K562 (cell line): ENCODE data around the gene PDIA5. TPM values are rescaled to one million over a fixed set of nuclear protein-coding genes. Genes with fewer than 3 reads are reported as not detected.

Source experiments
- ATAC-seq: fragments of 200-7000 bp; cut with Tn5 transposase; 3 replicates; pipeline ENCODE4 v1.9.1; 2020; ENCODE audit warnings: moderate library complexity
- BruUV-seq: library from RNA; stranded (reverse); fragments of 400-500 nt; replicated peaks from 2 replicates; lab custom pipeline; 2021; lab: Mats Ljungman, UMichigan
- CTCF ChIA-PET: fragments of 300-600 bp; formaldehyde crosslinking; extraction: SDS; loops from one replicate; lab custom pipeline; 2021; ENCODE audit warnings: low intra/inter-chr PET ratio; lab: Yijun Ruan, JAX
- POLR2A ChIA-PET: fragments of 300-600, 350-650 bp; sonication (Branson Sonifier 250); formaldehyde crosslinking; extraction: SDS; loops from one replicate; lab custom pipeline; 2021; ENCODE audit warnings: antibody characterized with exemption, inconsistent platforms; lab: Yijun Ruan, JAX
- DNase-seq, 4 experiments: peaks; one replicate each; pipeline versions ENCODE4 v3.0.0 to v3.0.0-alpha.2; 2011 to 2018; ENCODE audit warnings: low spot score in 3 of 4, mixed read lengths in 3 of 4; ENCODE audit errors: extremely low read depth in 1 of 4
- FAIRE-seq: peaks from 2 replicates; lab custom pipeline; 2011; peaks lifted over from hg19 to GRCh38; lab: Jason Lieb, UNC
- H2AFZ ChIP-seq: 2 replicates; pipeline ENCODE4 v1.6.0; 2011; ENCODE audit warnings: low read depth, low read length, control low read depth, inconsistent platforms
- H3K27ac ChIP-seq: fragments of 200-600 bp; 3 replicates; pipeline ENCODE4 v1.8.0; 2011; ENCODE audit warnings: low read depth, mild to moderate bottlenecking, control low read depth, inconsistent platforms, low read length, moderate library complexity, mixed read lengths; ENCODE audit errors: extremely low read depth
- H3K27me3 ChIP-seq, 2 experiments: fragments of 300-600 bp in 1 of 2; 2 replicates in 1 of 2; 3 replicates in 1 of 2; pipeline versions ENCODE4 v1.6.0 to v1.8.0; 2011; ENCODE audit warnings: inconsistent platforms in 2 of 2, low read length in 2 of 2, mild to moderate bottlenecking in 1 of 2, mixed read lengths in 1 of 2, moderate library complexity in 1 of 2; ENCODE audit not compliant: control insufficient read depth in 2 of 2, insufficient read depth in 2 of 2
- H3K36me3 ChIP-seq: fragments of 300-600 bp; 3 replicates; pipeline ENCODE4 v1.8.0; 2011; ENCODE audit warnings: mild to moderate bottlenecking, low read length, inconsistent platforms; ENCODE audit not compliant: control insufficient read depth, insufficient read depth
- H3K4me1 ChIP-seq, 2 experiments: fragments of 200-600 bp in 1 of 2; replicated peaks in 1 of 2; 2 replicates in 1 of 2; 3 replicates in 1 of 2; pipeline versions ENCODE4 v1.5.1 to v1.8.0; 2011; ENCODE audit warnings: inconsistent platforms in 2 of 2, low read length in 2 of 2, mild to moderate bottlenecking in 1 of 2, mixed read lengths in 1 of 2, moderate library complexity in 1 of 2; ENCODE audit not compliant: control insufficient read depth in 2 of 2, insufficient read depth in 2 of 2
- H3K4me2 ChIP-seq: 2 replicates; pipeline ENCODE4 v1.6.1; 2011; ENCODE audit warnings: low read length, control low read depth, inconsistent platforms, mixed read lengths; ENCODE audit not compliant: insufficient read depth
- H3K4me3 ChIP-seq: fragments of 200-600 bp; sonication (generic), shearing (Covaris generic); 2 replicates; pipeline ENCODE4 v1.5.1; 2016; ENCODE audit warnings: control low read depth, inconsistent platforms
- H3K79me2 ChIP-seq: fragments of 200-600 bp; 3 replicates; pipeline ENCODE4 v1.8.0; 2011; ENCODE audit warnings: low read length, inconsistent platforms; ENCODE audit not compliant: control insufficient read depth, insufficient read depth
- H3K9ac ChIP-seq, 2 experiments: 2 replicates each; pipeline versions ENCODE4 v1.6.0 to v1.6.1; 2011; ENCODE audit warnings: low read depth in 2 of 2, low read length in 2 of 2, control low read depth in 1 of 2, inconsistent platforms in 1 of 2, mild to moderate bottlenecking in 1 of 2, mixed read lengths in 1 of 2; ENCODE audit not compliant: insufficient read depth in 1 of 2
- H3K9me1 ChIP-seq: one replicate; pipeline ENCODE4 v1.6.0; 2011; ENCODE audit warnings: inconsistent platforms, mild to moderate bottlenecking, low read length, moderate library complexity; ENCODE audit not compliant: control insufficient read depth, insufficient read depth
- H3K9me3 ChIP-seq: replicated peaks from 2 replicates; pipeline ENCODE4 v1.5.1; 2011; ENCODE audit warnings: low read depth, low read length, inconsistent platforms; ENCODE audit not compliant: control insufficient read depth, insufficient read depth
- H4K20me1 ChIP-seq: replicated peaks from 2 replicates; pipeline ENCODE4 v1.6.1; 2011; ENCODE audit warnings: low read length, inconsistent platforms, mixed read lengths; ENCODE audit not compliant: control insufficient read depth, insufficient read depth
- MEIS2 ChIP-seq: fragments of 450-650 bp; IDR thresholded peaks from 2 replicates; pipeline ENCODE4 v1.6.1; 2014; ENCODE audit warnings: mild to moderate bottlenecking; ENCODE audit not compliant: partially characterized antibody
- MIER1 ChIP-seq: fragments of 450-650 bp; IDR thresholded peaks from 2 replicates; pipeline ENCODE4 v1.6.1; 2016; ENCODE audit warnings: antibody characterized with exemption, mild to moderate bottlenecking, low read depth
- NCOA2 ChIP-seq, 2 experiments: fragments of 450-650 bp; IDR thresholded peaks; 2 replicates each; pipeline ENCODE4 v1.6.1; 2018; ENCODE audit warnings: mild to moderate bottlenecking in 2 of 2, moderate library complexity in 1 of 2; ENCODE audit not compliant: partially characterized antibody in 2 of 2
- TFAP4 ChIP-seq: sonication (generic); formaldehyde crosslinking; IDR thresholded peaks from 2 replicates; pipeline ENCODE4 v1.8.0; 2022; ENCODE audit warnings: missing genetic modification reagents, mild to moderate bottlenecking, moderate library complexity, borderline replicate concordance
- ZFP91 ChIP-seq: sonication (generic); formaldehyde crosslinking; IDR thresholded peaks from 2 replicates; pipeline ENCODE4 v1.8.0; 2022; ENCODE audit warnings: mild to moderate bottlenecking, missing genetic modification reagents
- WGBS: fragments of 100-300 bp; shearing (Covaris generic); methylation state at CpG from one replicate; pipeline ENCODE4 v1.1.6; 2016; ENCODE audit warnings: low coverage, mixed read lengths; ENCODE audit not compliant: insufficient coverage; ENCODE audit errors: missing lambda C conversion rate; 5-methylcytosine and 5-hydroxymethylcytosine counted together
- in situ Hi-C: fragments of 300-500 bp; cut with MboI; formaldehyde crosslinking; loops from 4 replicates; pipeline ENCODE4 v1.15.0; 2018; ENCODE audit warnings: inconsistent platforms, mixed read lengths
- intact Hi-C: fragments of 100-400 bp; cut with micrococcal nuclease; formaldehyde crosslinking; loops from 2 replicates; pipeline ENCODE4 v1.14.2; 2022
- polyA plus RNA-seq, 8 experiments: library from polyadenylated mRNA; depleted of rRNA in 4 of 8; stranded (reverse) in 5 of 8; unstranded in 3 of 8; fragments of >200 nt; fragmentation: Nextera tagmentation in 2 of 8; fragmentation: Illumina TruSeq in 1 of 8; extraction: Ambion mirVana in 2 of 8; extraction: Trizol in 1 of 8; gene quantifications; 2 replicates each; pipeline versions ENCODE4 v1.2.1 to v1.2.3, GENCODE V29; 2011 to 2014; ENCODE audit warnings: inconsistent platforms in 1 of 8, missing spikeins in 1 of 8
- total RNA-seq, 7 experiments: library from RNA; depleted of rRNA in 6 of 7; stranded (reverse); fragments of >200 nt in 6 of 7; fragmentation: Illumina TruSeq in 2 of 7; extraction: Trizol in 2 of 7; gene quantifications; 2 replicates each; pipeline versions ENCODE4 v1.2.1 to v1.2.3, GENCODE V29; 2011 to 2021; ENCODE audit warnings: low replicate concordance in 1 of 7
- TF ChIP-seq, protein P1 (sequence below): sonication (generic); formaldehyde crosslinking; IDR thresholded peaks from 2 replicates; pipeline ENCODE4 v1.8.0; 2022; ENCODE audit warnings: mild to moderate bottlenecking, missing genetic modification reagents

Gene PDIA5
- total and polyA plus RNA-seq, 9 of the 15 experiments (the other 6 are each of a cell fraction or from before 2014, with no cell fraction given), result 3.4 to 31.8 (median 19.6) TPM

- in situ Hi-C loops (no loop called here), intact Hi-C loops (no loop called here)
- Histone ChIP-seq H3K9me3 (no peaks in the 10 kb centered on the region), H3K9me1 (no peaks in the 10 kb centered on the region), H3K4me3 (no peak overlapping the region), H3K27ac (no peak overlapping the region), H3K9ac (no peak overlapping the region), H3K36me3 (peaks cover 53% of the 10 kb centered on the region; the same call in 2 of the 3 replicates), H3K27me3 (no peaks in the 10 kb centered on the region), H3K4me2 (no peak overlapping the region), H2AFZ (no peak overlapping the region), H3K4me1 (no peaks in the 10 kb centered on the region), H4K20me1 (no peaks in the 10 kb centered on the region), H3K79me2 (no peaks in the 10 kb centered on the region)
- ATAC-seq (no peak), DNase-seq (no peak), FAIRE-seq (no peak)
- BruUV-seq, result no TSS peak
- CTCF ChIA-PET, result no interaction called here
- POLR2A ChIA-PET, result no interaction called here
- TF ChIP-seq, protein P1, sequence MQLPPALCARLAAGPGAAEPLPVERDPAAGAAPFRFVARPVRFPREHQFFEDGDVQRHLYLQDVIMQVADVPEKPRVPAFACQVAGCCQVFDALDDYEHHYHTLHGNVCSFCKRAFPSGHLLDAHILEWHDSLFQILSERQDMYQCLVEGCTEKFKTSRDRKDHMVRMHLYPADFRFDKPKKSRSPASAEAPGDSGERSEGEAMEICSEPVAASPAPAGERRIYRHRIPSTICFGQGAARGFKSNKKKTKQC (CRISPR knock-in tag), result no peak
- TF ChIP-seq MIER1 (no peak), NCOA2 (IDR thresholded peaks at IDR 0.05; ENCODE audit: partially characterized antibody in 2 of 2) (no peak), ZFP91 (CRISPR knock-in tag) (no peak), TFAP4 (CRISPR knock-in tag) (no peak), MEIS2 (no peak)
- WGBS, result 91% methylated on average over 4 of the region's 4 CpGs
These were observed 96.3 kb downstream of the PDIA5 start for GRCh38 chr3:123163141-123163540.
